Measurements from ENCODE around the gene CACNA1D. TPM values are rescaled to one million over a fixed set of nuclear protein-coding genes. Genes with fewer than 3 reads are reported as not detected.

CACNA1D gene
- total RNA-seq, 4 donors from 2014 or later = 0.75 to 2.5 (median 1.2) TPM

- no peak overlapping the region for H3K27ac ChIP-seq (replicated peaks in 1 of 4)
- H3K4me1 ChIP-seq = no peaks in the 10 kb centered on the region
- TF ChIP-seq POLR2AphosphoS5 (IDR thresholded peaks at IDR 0.05) = no peak
- TF ChIP-seq EP300 (IDR thresholded peaks at IDR 0.05) = no peak
- TF ChIP-seq POLR2A (IDR thresholded peaks at IDR 0.05; ENCODE audit: low read depth) = no peak
- TF ChIP-seq CTCF (IDR thresholded peaks at IDR 0.05) = no peak
- peak; percentile 39 for DNase-seq (ENCODE audit: extremely low spot score)
- H3K27me3 ChIP-seq = no peaks in the 10 kb centered on the region
- WGBS = 77% methylated on average over 6 of the region's 6 CpGs
- H3K36me3 ChIP-seq = no peaks in the 10 kb centered on the region
- no peaks in the 10 kb centered on the region for H3K9me3 ChIP-seq
- intact Hi-C loops (cut with DNase I) = no loop called here
- no peak overlapping the region for H3K4me3 ChIP-seq
Measured at GRCh38 chr3:53585627-53586026, 91.2 kb downstream of the CACNA1D start.

- Histone ChIP-seq H3K9me3 (no peaks in the 10 kb centered on the region), H3K36me3 (no peaks in the 10 kb centered on the region), H3K27me3 (no peaks in the 10 kb centered on the region), H3K4me3 (no peak overlapping the region), H3K27ac (replicated peaks in 1 of 4) (no peak overlapping the region), H3K4me1 (no peaks in the 10 kb centered on the region)
- no peak for DNase-seq (ENCODE audit: extremely low spot score)
- intact Hi-C loops (cut with DNase I) = no loop called here
- WGBS = 100% methylated on average over 1 of the region's 4 CpGs
- no peak for TF ChIP-seq EP300 (IDR thresholded peaks at IDR 0.05)
- TF ChIP-seq POLR2AphosphoS5 (IDR thresholded peaks at IDR 0.05) = no peak
- no peak for TF ChIP-seq CTCF (IDR thresholded peaks at IDR 0.05)
- TF ChIP-seq POLR2A (IDR thresholded peaks at IDR 0.05; ENCODE audit: low read depth) = no peak
Measured at GRCh38 chr3:53588122-53588521, 93.7 kb downstream of the CACNA1D start.

- Histone ChIP-seq H3K36me3 (no peaks in the 10 kb centered on the region), H3K4me3 (no peak overlapping the region), H3K9me3 (no peaks in the 10 kb centered on the region), H3K27ac (replicated peaks in 1 of 4) (no peak overlapping the region), H3K4me1 (no peaks in the 10 kb centered on the region), H3K27me3 (no peaks in the 10 kb centered on the region)
- 94% methylated on average over 9 of the region's 12 CpGs for WGBS
- intact Hi-C loops (cut with DNase I) = no loop called here
- TF ChIP-seq CTCF (IDR thresholded peaks at IDR 0.05) (no peak), EP300 (IDR thresholded peaks at IDR 0.05) (no peak), POLR2A (IDR thresholded peaks at IDR 0.05; ENCODE audit: low read depth) (no peak), POLR2AphosphoS5 (IDR thresholded peaks at IDR 0.05) (no peak)
- DNase-seq (ENCODE audit: extremely low spot score) = peak; percentile 80
Measured at GRCh38 chr3:53589201-53589600, 94.8 kb downstream of the CACNA1D start.

- no peak for TF ChIP-seq EP300 (IDR thresholded peaks at IDR 0.05)
- TF ChIP-seq POLR2A (IDR thresholded peaks at IDR 0.05; ENCODE audit: low read depth) = no peak
- no peak for TF ChIP-seq CTCF (IDR thresholded peaks at IDR 0.05)
- TF ChIP-seq POLR2AphosphoS5 (IDR thresholded peaks at IDR 0.05) = no peak
- peak; percentile 74 for DNase-seq (ENCODE audit: extremely low spot score)
- Histone ChIP-seq H3K4me1 (no peaks in the 10 kb centered on the region), H3K36me3 (no peaks in the 10 kb centered on the region), H3K9me3 (no peaks in the 10 kb centered on the region), H3K4me3 (no peak overlapping the region), H3K27ac (replicated peaks in 1 of 4) (no peak overlapping the region), H3K27me3 (no peaks in the 10 kb centered on the region)
- intact Hi-C loops (cut with DNase I) = no loop called here
Measured at GRCh38 chr3:53589806-53590205, 95.4 kb downstream of the CACNA1D start.

GRCh38 chr3:53590606-53591005, 96.2 kb downstream of the CACNA1D start:
- no peaks in the 10 kb centered on the region for H3K36me3 ChIP-seq
- H3K27ac ChIP-seq (replicated peaks in 1 of 4) = no peak overlapping the region
- H3K9me3 ChIP-seq = no peaks in the 10 kb centered on the region
- TF ChIP-seq CTCF (IDR thresholded peaks at IDR 0.05) (no peak), POLR2A (IDR thresholded peaks at IDR 0.05; ENCODE audit: low read depth) (no peak), POLR2AphosphoS5 (IDR thresholded peaks at IDR 0.05) (no peak), EP300 (IDR thresholded peaks at IDR 0.05) (no peak)
- intact Hi-C loops (cut with DNase I) = no loop called here
- no peaks in the 10 kb centered on the region for H3K27me3 ChIP-seq
- 92% methylated on average over 3 of the region's 8 CpGs for WGBS
- peak; percentile 72 for DNase-seq (ENCODE audit: extremely low spot score)
- H3K4me1 ChIP-seq = no peaks in the 10 kb centered on the region
- H3K4me3 ChIP-seq = no peak overlapping the region

Measured in esophagus muscularis mucosa (tissue), 4 donors.